ENCODE data around the gene TBC1D14. TPM values are rescaled to one million over a fixed set of nuclear protein-coding genes. Genes with fewer than 3 reads are reported as not detected.
A peak's percentile ranks its signal among the peaks of the same experiment; 100 is the strongest.

TBC1D14 gene
- total and polyA plus RNA-seq, 2 of the 8 experiments (the other 6 are each of a cell fraction or from before 2014, with no cell fraction given): 45.6 to 48.2 TPM

DNA sequence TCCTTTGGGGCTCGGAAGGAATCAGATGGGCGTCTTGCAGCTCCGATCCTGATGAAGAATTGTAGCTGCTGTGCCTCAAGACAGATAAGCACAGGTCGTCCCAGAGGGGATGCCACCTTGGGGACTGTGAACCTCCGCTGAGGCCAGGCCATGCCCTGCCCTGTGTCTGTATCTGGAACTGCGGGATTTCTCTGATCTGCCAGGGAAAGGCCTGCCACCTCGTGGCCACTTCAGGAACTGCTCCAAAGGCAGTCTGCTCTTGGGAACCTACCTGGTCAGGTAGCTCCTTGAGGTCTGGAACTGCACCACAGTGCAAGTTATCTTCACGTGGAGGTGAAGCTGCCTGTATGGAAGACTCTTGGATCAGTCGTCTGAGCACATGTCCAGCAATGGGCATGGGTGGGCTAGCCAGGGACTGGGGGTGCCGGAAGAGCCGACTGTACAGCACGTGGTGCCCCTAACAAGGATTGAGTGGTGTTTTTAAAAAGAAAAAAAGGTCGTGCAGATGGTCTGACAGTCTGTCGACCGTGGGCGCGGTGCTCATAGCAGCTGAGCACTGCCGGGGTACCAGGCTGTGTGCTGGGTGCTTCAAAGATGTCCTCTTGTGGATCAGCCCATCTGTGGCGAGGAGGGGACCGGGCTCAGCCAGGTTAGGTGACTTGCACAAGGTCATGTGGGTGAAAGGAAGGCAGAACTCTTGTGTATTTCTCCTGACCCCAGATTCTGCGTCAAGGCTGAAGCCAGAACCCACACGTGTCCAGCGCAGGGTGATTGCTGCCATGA is 161.3 kb downstream of the TBC1D14 start:
- POLR2A ChIA-PET (ENCODE audit: partially characterized antibody): interaction anchor here (0.8 to 1.7 kb wide), 2 partner anchors 26 to 162 kb away, joined by 4 to 7 read pairs; partner anchors contain the start of gene TBC1D14
- no peak overlapping the region for H2BK20ac ChIP-seq (ENCODE audit: low read length)
- H3K4me3 ChIP-seq (ENCODE audit: extremely low read depth in 1 of 4, insufficient read depth in 2 of 4, low read depth in 3 of 4, low read length in 4 of 4): no peak overlapping the region
- no peak overlapping the region for H3K56ac ChIP-seq (replicated peaks; ENCODE audit: insufficient read length, low read depth, low read length)
- H2BK15ac ChIP-seq (ENCODE audit: low read length): no peak overlapping the region
- H3K4ac ChIP-seq (replicated peaks; ENCODE audit: insufficient read length, low read depth, low read length): no peak overlapping the region
- H4K5ac ChIP-seq (ENCODE audit: insufficient read length, low read depth, low read length): no peak overlapping the region
- no peak overlapping the region for H3K27ac ChIP-seq (ENCODE audit: low read depth, low read length)
- no peak overlapping the region for H3K4me2 ChIP-seq (ENCODE audit: insufficient read depth in 1 of 2, low read depth in 2 of 2, low read length in 2 of 2)
- H3K79me1 ChIP-seq (ENCODE audit: low read depth, low read length): peaks cover 5% of the 10 kb centered on the region; the same call in 1 of the 2 replicates
- H4K91ac ChIP-seq (replicated peaks; ENCODE audit: insufficient read length, low read length): no peak overlapping the region
- no peaks in the 10 kb centered on the region for H3K36me3 ChIP-seq (ENCODE audit: control insufficient read depth in 2 of 4, insufficient read depth in 4 of 4, low read length in 3 of 4)
- H4K8ac ChIP-seq (ENCODE audit: extremely low read depth, insufficient read depth, low read length): no peak overlapping the region
- peaks cover 5 to 6% of the 10 kb centered on the region in 2 experiments for H4K20me1 ChIP-seq (replicated peaks in 1 of 2; ENCODE audit: control insufficient read depth in 1 of 2, insufficient read depth in 2 of 2, low read length in 2 of 2)
- H2AK5ac ChIP-seq (ENCODE audit: low read depth, low read length): no peak overlapping the region
- WGBS, 2 experiments (ENCODE audit: extremely low coverage in 1 of 2, insufficient coverage in 1 of 2, insufficient read length in 1 of 2, insufficient replicate concordance in 2 of 2, low coverage in 1 of 2, low lambda C conversion rate in 2 of 2, missing lambda C conversion rate in 1 of 2): 60% methylated on average over 23 of the region's 23 CpGs; no CpG with 5 or more reads in 1 of the 2 experiments
- no peak overlapping the region for H3K23ac ChIP-seq (ENCODE audit: insufficient read length)
- no peak overlapping the region for H2BK120ac ChIP-seq (replicated peaks; ENCODE audit: low read depth, low read length)
- H3K27me3 ChIP-seq (replicated peaks in 1 of 4; ENCODE audit: control insufficient read depth in 3 of 4, extremely low read depth in 1 of 4, insufficient read depth in 3 of 4, low read length in 3 of 4): peaks cover 0 to 17% (median 10%) of the 10 kb centered on the region in 4 experiments; a peak in 6 of 7 replicates
- FAIRE-seq (peak; percentile 95), DNase-seq (ENCODE audit: low read depth in 1 of 2, low spot score in 2 of 2) (peak; percentile 79 to 98)
- H3K9ac ChIP-seq (replicated peaks in 1 of 4; ENCODE audit: extremely low read depth in 1 of 4, low read depth in 3 of 4, low read length in 3 of 4): no peak overlapping the region
- H3K18ac ChIP-seq (ENCODE audit: extremely low read depth, low read length): no peak overlapping the region
- no peak overlapping the region for H3K14ac ChIP-seq (ENCODE audit: insufficient read length)
- H3K4me1 ChIP-seq (replicated peaks in 1 of 4; ENCODE audit: control insufficient read depth in 3 of 4, insufficient read depth in 4 of 4, low read length in 3 of 4): peaks cover 2 to 6% (median 4%) of the 10 kb centered on the region in 4 experiments; a peak in 2 of 7 replicates
- CTCF ChIA-PET (ENCODE audit: partially characterized antibody): interaction anchor here (0.5 to 9.4 kb wide), 52 partner anchors 8 to 497 kb away, joined by 3 to 108 read pairs (median 4); partner anchors contain the start of genes MAN2B2, TADA2B and TBC1D14
- no peak overlapping the region for H2BK5ac ChIP-seq (ENCODE audit: low read depth, low read length)
- H3K9me3 ChIP-seq (ENCODE audit: insufficient read depth in 2 of 2, low read depth in 1 of 2, low read length in 1 of 2): no peaks in the 10 kb centered on the region
- H3K79me2 ChIP-seq (ENCODE audit: control insufficient read depth in 1 of 2, insufficient read depth in 2 of 2, low read length in 2 of 2): peaks cover 0 to 15% of the 10 kb centered on the region in 2 experiments; a peak in 2 of 4 replicates
- no peak overlapping the region for H2BK12ac ChIP-seq (ENCODE audit: low read depth, low read length)
- H3K23me2 ChIP-seq (ENCODE audit: low read depth, low read length): peaks cover 10% of the 10 kb centered on the region
- no peak overlapping the region for H2AFZ ChIP-seq (ENCODE audit: low read length)
- TF ChIP-seq HDAC2 (IDR thresholded peaks at IDR 0.05; ENCODE audit: borderline replicate concordance in 1 of 2, low read depth in 2 of 2, low read length in 2 of 2): no peak
- TF ChIP-seq RAD21 (IDR thresholded peaks at IDR 0.05 in 1 of 2, conservative IDR thresholded peaks at IDR 0.05 in 1 of 2; ENCODE audit: low read depth in 2 of 2, low read length in 2 of 2): peak; percentile 91 to 93
- TF ChIP-seq SIN3A (conservative IDR thresholded peaks at IDR 0.05 in 1 of 2, IDR thresholded peaks at IDR 0.05 in 1 of 2; ENCODE audit: low read depth in 1 of 2, low read length in 2 of 2): 0 out of 4 replicates have a peak, but pooled peaks of 1 of the 2 experiments have one; percentile 64
- TF ChIP-seq POU5F1 (IDR thresholded peaks at IDR 0.05; ENCODE audit: low read depth, low read length): no peak
- TF ChIP-seq, protein P1, sequence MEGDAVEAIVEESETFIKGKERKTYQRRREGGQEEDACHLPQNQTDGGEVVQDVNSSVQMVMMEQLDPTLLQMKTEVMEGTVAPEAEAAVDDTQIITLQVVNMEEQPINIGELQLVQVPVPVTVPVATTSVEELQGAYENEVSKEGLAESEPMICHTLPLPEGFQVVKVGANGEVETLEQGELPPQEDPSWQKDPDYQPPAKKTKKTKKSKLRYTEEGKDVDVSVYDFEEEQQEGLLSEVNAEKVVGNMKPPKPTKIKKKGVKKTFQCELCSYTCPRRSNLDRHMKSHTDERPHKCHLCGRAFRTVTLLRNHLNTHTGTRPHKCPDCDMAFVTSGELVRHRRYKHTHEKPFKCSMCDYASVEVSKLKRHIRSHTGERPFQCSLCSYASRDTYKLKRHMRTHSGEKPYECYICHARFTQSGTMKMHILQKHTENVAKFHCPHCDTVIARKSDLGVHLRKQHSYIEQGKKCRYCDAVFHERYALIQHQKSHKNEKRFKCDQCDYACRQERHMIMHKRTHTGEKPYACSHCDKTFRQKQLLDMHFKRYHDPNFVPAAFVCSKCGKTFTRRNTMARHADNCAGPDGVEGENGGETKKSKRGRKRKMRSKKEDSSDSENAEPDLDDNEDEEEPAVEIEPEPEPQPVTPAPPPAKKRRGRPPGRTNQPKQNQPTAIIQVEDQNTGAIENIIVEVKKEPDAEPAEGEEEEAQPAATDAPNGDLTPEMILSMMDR (IDR thresholded peaks at IDR 0.05; ENCODE audit: control extremely low read depth in 1 of 3, insufficient read depth in 1 of 3, low read depth in 1 of 3, low read length in 3 of 3): peak in 2 of 3 experiments; percentile 98 to 100; a peak in 3 of 4 replicates
- TF ChIP-seq BRCA1 (IDR thresholded peaks at IDR 0.05; ENCODE audit: low read depth, low read length): peak; percentile 9; the same call in 1 of the 2 replicates
- TF ChIP-seq GABPA (IDR thresholded peaks at IDR 0.05; ENCODE audit: borderline replicate concordance, insufficient read depth, low read length): peak; percentile 64; the same call in 1 of the 2 replicates
